Cardiac fibroblast (primary cell): ENCODE measurements around the gene HSPBAP1.

Source experiments
- DNase-seq, 2 donors: peaks; one replicate each; pipeline versions ENCODE4 v3.0.0 to v3.0.0-alpha.2; 2010; ENCODE audit warnings: low read depth in 2 of 2
- H3K4me3 ChIP-seq, 2 donors: replicated peaks in 1 of 2; 1 replicate in 1 of 2; 2 replicates in 1 of 2; pipeline ENCODE4 v1.5.1; 2011; ENCODE audit warnings: low read depth in 2 of 2, low read length in 2 of 2, mild to moderate bottlenecking in 2 of 2, moderate library complexity in 1 of 2
- TF ChIP-seq, protein P1 (sequence below): IDR thresholded peaks from one replicate; pipeline ENCODE4 v1.5.1; 2011; ENCODE audit warnings: low read depth, mild to moderate bottlenecking, low read length, inconsistent platforms

The HSPBAP1 gene

DNA sequence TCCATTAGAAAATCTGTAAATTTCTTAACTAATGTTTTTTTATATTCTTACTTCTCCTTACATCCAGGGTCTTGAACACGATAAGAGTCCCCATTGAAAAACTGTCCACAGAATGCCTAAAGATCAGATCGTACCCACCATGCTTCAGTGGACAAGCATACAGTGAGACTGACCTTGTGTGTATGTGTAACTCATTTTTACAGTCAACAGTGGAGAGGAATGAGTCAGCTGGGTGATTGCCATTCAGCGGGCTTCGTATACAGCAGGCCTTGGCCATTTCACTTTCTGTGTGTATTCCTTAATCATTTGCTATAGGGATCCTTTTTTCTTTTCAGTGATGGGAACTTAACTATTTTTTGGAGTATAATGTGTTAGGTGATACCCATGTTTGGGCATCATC lies 102.4 kb downstream of the HSPBAP1 start:
- no peak overlapping the region for H3K4me3 ChIP-seq
- peak; percentile 45 to 69 for DNase-seq
- TF ChIP-seq, protein P1, sequence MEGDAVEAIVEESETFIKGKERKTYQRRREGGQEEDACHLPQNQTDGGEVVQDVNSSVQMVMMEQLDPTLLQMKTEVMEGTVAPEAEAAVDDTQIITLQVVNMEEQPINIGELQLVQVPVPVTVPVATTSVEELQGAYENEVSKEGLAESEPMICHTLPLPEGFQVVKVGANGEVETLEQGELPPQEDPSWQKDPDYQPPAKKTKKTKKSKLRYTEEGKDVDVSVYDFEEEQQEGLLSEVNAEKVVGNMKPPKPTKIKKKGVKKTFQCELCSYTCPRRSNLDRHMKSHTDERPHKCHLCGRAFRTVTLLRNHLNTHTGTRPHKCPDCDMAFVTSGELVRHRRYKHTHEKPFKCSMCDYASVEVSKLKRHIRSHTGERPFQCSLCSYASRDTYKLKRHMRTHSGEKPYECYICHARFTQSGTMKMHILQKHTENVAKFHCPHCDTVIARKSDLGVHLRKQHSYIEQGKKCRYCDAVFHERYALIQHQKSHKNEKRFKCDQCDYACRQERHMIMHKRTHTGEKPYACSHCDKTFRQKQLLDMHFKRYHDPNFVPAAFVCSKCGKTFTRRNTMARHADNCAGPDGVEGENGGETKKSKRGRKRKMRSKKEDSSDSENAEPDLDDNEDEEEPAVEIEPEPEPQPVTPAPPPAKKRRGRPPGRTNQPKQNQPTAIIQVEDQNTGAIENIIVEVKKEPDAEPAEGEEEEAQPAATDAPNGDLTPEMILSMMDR, result no peak

DNA sequence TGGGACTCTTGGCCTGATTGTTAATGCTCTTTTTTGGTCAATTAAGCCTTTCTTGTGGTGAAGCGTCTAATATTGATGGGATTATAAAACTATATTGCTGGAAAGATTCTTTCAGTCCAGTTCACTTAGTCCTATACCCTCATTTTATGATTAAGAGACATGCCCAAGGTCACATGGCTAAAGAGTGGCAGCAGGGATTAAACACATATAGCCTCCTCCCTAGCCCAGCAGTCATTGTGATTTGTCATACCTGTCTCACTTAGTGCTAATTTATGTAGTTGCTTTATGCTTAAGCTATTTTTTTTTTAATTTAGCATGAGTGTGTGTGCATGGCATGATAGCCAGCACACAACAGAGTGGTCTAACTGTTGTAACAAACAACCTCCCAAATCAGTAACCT lies 103.5 kb downstream of the HSPBAP1 start:
- TF ChIP-seq, protein P1, result no peak
- H3K4me3 ChIP-seq, result no peak overlapping the region

More for the DNA sequence above, 103.5 kb downstream of the HSPBAP1 start:
- DNase-seq, result no peak
